ENCODE results near the gene PMEPA1.

PMEPA1 gene

GRCh38 chr20:57619051-57619831 lies 90.6 kb downstream of the PMEPA1 start:
- no peak for DNase-seq

GRCh38 chr20:57618764-57619050 lies 91.1 kb downstream of the PMEPA1 start:
- no peak for DNase-seq

- DNase-seq, result peak; percentile 10
These were observed 91.6 kb downstream of the PMEPA1 start for GRCh38 chr20:57618091-57618763.

GRCh38 chr20:57617079-57617795 lies 92.6 kb downstream of the PMEPA1 start:
- no peak for DNase-seq

GRCh38 chr20:57616143-57616951 lies 93.5 kb downstream of the PMEPA1 start:
- no peak for DNase-seq

GRCh38 chr20:57615445-57615811 lies 94.4 kb downstream of the PMEPA1 start:
- DNase-seq, result no peak

- no peak for DNase-seq
These were observed 95.0 kb downstream of the PMEPA1 start for GRCh38 chr20:57614490-57615444.

- DNase-seq, result no peak
These were observed 96.3 kb downstream of the PMEPA1 start for GRCh38 chr20:57613481-57613921.

GRCh38 chr20:57612916-57613315 lies 96.9 kb downstream of the PMEPA1 start:
- DNase-seq, result no peak

GRCh38 chr20:57612436-57612835 lies 97.4 kb downstream of the PMEPA1 start:
- no peak for DNase-seq

GRCh38 chr20:57611586-57612311 lies 98.1 kb downstream of the PMEPA1 start:
- no peak for DNase-seq

GRCh38 chr20:57610261-57610952 lies 99.4 kb downstream of the PMEPA1 start:
- DNase-seq, result no peak

GRCh38 chr20:57609842-57610167 lies 100.0 kb downstream of the PMEPA1 start:
- DNase-seq, result no peak

GRCh38 chr20:57609086-57609841 lies 100.6 kb downstream of the PMEPA1 start:
- no peak for DNase-seq

- DNase-seq, result no peak
These were observed 101.3 kb downstream of the PMEPA1 start for GRCh38 chr20:57608516-57608915.

- DNase-seq, result no peak
These were observed 103.9 kb downstream of the PMEPA1 start for GRCh38 chr20:57605878-57606277.

GRCh38 chr20:57605045-57605444 lies 104.8 kb downstream of the PMEPA1 start:
- no peak for DNase-seq

GRCh38 chr20:57603120-57603519 lies 106.7 kb downstream of the PMEPA1 start:
- DNase-seq, result no peak

- DNase-seq, result no peak
These were observed 108.1 kb downstream of the PMEPA1 start for GRCh38 chr20:57601737-57602136.

- no peak for DNase-seq
These were observed 108.6 kb downstream of the PMEPA1 start for GRCh38 chr20:57601211-57601570.
